Jurkat, Clone E6-1 (cell line): ENCODE results near the gene SLC26A1. TPM values are rescaled to one million over a fixed set of nuclear protein-coding genes. Genes with fewer than 3 reads are reported as not detected.

Experiments used
- DNase-seq: peaks from one replicate; pipeline ENCODE4 v3.0.0-alpha.2; 2011; ENCODE audit warnings: low read depth, low spot score
- H3K4me3 ChIP-seq: 2 replicates; pipeline ENCODE4 v1.5.1; 2011; ENCODE audit warnings: mild to moderate bottlenecking, low read length, control low read depth, moderate library complexity
- polyA plus RNA-seq: library from polyadenylated mRNA; unstranded; fragments of >200 nt; gene quantifications from one replicate; pipeline ENCODE4 v1.2.1, GENCODE V29; 2012; ENCODE audit warnings: missing spikeins; ENCODE audit not compliant: insufficient read length, insufficient read depth

SLC26A1 gene
- 2.1 TPM for polyA plus RNA-seq

GRCh38 chr4:993111-994029 lies at the start of gene SLC26A1:
SLC26A1 (minus strand) TSS chr4:993404; CDS start chr4:991703, 1,701 bp downstream.
- no peak within 1 kb of the TSS for H3K4me3 ChIP-seq
- DNase-seq, result no peak

GRCh38 chr4:1042352-1043055 lies 49.3 kb upstream of the SLC26A1 start:
- DNase-seq, result no peak
- H3K4me3 ChIP-seq, result no peak overlapping the region

GRCh38 chr4:1041936-1042330 lies 48.7 kb upstream of the SLC26A1 start:
- DNase-seq, result no peak
- H3K4me3 ChIP-seq, result no peak overlapping the region

GRCh38 chr4:1041147-1041935 lies 48.1 kb upstream of the SLC26A1 start:
- no peak for DNase-seq
- no peak overlapping the region for H3K4me3 ChIP-seq

- H3K4me3 ChIP-seq, result no peak overlapping the region
Measured at GRCh38 chr4:1040344-1041146, 47.3 kb upstream of the SLC26A1 start.

GRCh38 chr4:1039493-1040343 lies 46.5 kb upstream of the SLC26A1 start:
- DNase-seq, result no peak
- no peak overlapping the region for H3K4me3 ChIP-seq

More at GRCh38 chr4:1040344-1041146, 47.3 kb upstream of the SLC26A1 start:
- DNase-seq, result no peak

- no peak overlapping the region for H3K4me3 ChIP-seq
- DNase-seq, result no peak
Measured at GRCh38 chr4:1038948-1039492, 45.8 kb upstream of the SLC26A1 start.

GRCh38 chr4:1036976-1037810 lies 44.0 kb upstream of the SLC26A1 start:
- no peak overlapping the region for H3K4me3 ChIP-seq
- DNase-seq, result no peak

GRCh38 chr4:1036095-1036494 lies 42.9 kb upstream of the SLC26A1 start:
- no peak for DNase-seq
- no peak overlapping the region for H3K4me3 ChIP-seq

- no peak for DNase-seq
- H3K4me3 ChIP-seq, result no peak overlapping the region
Measured at GRCh38 chr4:1035510-1035909, 42.3 kb upstream of the SLC26A1 start.

GRCh38 chr4:1033840-1034551 lies 40.8 kb upstream of the SLC26A1 start:
- DNase-seq, result no peak
- H3K4me3 ChIP-seq, result no peak overlapping the region

GRCh38 chr4:1032861-1033260 lies 39.7 kb upstream of the SLC26A1 start:
- no peak for DNase-seq
- H3K4me3 ChIP-seq, result no peak overlapping the region

GRCh38 chr4:1031956-1032795 lies 39.0 kb upstream of the SLC26A1 start:
- H3K4me3 ChIP-seq, result no peak overlapping the region
- no peak for DNase-seq

- no peak for DNase-seq
- H3K4me3 ChIP-seq, result no peak overlapping the region
Measured at GRCh38 chr4:1031346-1031745, 38.1 kb upstream of the SLC26A1 start.

GRCh38 chr4:1030559-1030958 lies 37.4 kb upstream of the SLC26A1 start:
- H3K4me3 ChIP-seq, result no peak overlapping the region
- DNase-seq, result no peak
